ENCODE measurements around the gene TGFB1.

GRCh38 chr19:41373993-41374392 lies 20.3 kb upstream of the TGFB1 start:
- TF ChIP-seq POLR2AphosphoS5 (IDR thresholded peaks at IDR 0.05) (peak; percentile 59 to 83 (median 77)), CTCF (IDR thresholded peaks at IDR 0.05) (no peak)
